Stimulated activated CD4-positive, alpha-beta T cell treated with anti-CD3 and anti-CD28 coated beads, Interleukin-15, amount 100 ng/mL, for 48 hours (primary cell): ENCODE measurements around the gene TSSK6.
A peak's percentile ranks its signal among the peaks of the same experiment; 100 is the strongest.

Source experiments
- DNase-seq, 2 donors: peaks; one replicate each; pipeline ENCODE4 v3.0.0-alpha.2; 2020; ENCODE audit warnings: low read depth in 2 of 2

Gene TSSK6

DNA sequence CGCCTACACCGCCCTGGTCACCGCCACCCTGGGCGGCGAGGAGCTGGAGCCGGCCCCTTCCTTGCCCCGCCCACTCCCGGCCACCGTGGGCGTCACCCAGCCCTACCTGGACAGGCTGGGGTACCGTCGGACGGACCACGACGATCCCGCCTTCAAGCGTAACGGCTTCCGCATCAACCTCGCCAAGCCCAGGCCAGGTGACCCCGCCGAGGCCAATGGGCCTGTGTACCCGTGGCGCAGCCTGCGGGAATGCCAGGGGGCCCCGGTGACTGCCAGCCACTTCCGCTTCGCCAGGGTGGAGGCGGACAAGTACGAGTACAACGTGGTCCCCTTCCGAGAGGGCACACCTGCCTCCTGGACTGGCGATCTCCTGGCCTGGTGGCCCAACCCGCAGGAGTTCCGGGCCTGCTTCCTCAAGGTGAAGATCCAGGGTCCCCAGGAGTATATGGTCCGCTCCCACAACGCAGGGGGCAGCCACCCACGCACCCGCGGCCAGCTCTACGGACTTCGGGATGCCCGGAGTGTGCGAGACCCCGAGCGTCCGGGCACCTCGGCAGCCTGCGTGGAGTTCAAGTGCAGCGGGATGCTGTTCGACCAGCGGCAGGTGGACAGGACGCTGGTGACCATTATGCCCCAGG, 29.7 kb upstream of the TSSK6 start:
- DNase-seq: no peak

- no peak for DNase-seq
Observed at GRCh38 chr19:19544257-19544953, 29.1 kb upstream of the TSSK6 start.

DNA sequence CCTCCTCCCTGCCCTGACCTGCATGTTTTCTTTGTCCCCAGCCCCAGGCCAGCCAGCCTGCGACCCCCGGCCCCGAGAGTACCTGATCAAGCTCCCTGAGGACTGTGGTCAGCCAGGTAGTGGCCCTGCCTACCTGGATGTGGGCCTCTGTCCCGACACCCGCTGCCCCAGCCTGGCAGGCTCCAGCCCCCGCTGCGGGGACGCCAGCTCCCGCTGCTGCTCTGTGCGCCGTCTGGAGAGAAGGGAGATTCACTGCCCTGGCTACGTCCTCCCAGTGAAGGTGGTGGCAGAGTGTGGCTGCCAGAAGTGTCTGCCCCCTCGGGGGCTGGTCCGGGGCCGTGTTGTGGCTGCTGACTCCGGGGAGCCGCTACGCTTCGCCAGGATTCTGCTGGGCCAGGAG, 28.3 kb upstream of the TSSK6 start:
- no peak for DNase-seq

DNA sequence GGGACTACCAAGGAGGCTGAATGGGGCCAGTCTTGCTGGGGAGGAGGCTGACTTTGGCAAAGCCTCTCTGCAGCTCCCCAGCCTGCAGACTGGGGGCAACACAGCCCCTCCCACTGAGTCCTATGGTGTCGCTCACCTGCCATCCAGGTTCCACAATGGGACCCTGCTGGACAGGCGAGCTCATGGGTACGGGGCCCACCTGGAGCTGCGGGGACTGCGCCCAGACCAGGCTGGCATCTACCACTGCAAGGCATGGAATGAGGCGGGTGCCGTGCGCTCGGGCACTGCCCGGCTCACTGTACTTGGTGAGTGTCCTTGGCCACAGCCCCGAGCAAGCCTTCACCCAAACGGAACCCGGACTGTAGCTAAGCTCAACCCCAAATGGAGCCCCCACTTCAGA, 27.8 kb upstream of the TSSK6 start:
- DNase-seq: no peak

GRCh38 chr19:19542507-19542906, 27.2 kb upstream of the TSSK6 start:
- no peak for DNase-seq

GRCh38 chr19:19541616-19542015, 26.3 kb upstream of the TSSK6 start:
- DNase-seq: no peak

DNA sequence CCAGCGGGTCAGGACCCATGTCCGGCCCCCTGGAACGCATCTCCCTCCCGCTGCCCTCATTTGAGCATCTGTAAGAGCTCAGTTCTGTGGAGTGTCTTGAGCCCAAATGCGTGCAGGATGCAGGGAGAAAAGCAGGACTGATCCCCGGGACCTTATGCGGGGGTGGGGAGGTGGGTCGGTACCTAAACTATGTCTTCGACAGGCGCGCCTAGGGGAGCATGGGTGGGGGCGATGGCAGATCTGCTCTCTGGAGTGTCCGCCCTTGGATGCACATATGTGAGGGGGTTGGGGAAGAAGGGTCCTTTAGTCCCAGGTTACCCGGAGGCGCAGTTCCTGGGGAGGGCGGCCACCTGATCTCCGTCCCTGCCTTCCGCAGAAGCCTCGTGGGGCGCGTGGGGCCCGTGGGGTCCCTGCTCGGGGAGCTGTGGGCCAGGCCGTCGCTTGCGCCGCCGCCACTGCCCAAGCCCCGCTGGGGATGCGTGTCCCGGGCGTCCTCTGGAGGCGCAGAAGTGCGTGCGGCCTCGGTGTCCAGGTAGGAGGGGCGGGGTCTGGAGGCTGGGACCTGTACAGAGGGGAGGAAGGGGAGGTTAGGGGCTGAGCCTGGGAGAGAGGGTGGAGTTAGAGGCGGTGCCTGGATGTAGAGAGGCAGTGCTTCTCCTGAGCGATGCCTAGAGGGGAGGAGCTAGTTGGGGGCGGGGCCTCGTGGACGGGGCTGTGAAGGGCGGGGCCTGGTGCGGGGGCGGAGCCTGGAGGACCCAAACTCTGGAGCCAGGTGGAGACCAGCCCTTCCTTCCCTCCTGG, 25.6 kb upstream of the TSSK6 start:
- peak; percentile 78 to 85 for DNase-seq

DNA sequence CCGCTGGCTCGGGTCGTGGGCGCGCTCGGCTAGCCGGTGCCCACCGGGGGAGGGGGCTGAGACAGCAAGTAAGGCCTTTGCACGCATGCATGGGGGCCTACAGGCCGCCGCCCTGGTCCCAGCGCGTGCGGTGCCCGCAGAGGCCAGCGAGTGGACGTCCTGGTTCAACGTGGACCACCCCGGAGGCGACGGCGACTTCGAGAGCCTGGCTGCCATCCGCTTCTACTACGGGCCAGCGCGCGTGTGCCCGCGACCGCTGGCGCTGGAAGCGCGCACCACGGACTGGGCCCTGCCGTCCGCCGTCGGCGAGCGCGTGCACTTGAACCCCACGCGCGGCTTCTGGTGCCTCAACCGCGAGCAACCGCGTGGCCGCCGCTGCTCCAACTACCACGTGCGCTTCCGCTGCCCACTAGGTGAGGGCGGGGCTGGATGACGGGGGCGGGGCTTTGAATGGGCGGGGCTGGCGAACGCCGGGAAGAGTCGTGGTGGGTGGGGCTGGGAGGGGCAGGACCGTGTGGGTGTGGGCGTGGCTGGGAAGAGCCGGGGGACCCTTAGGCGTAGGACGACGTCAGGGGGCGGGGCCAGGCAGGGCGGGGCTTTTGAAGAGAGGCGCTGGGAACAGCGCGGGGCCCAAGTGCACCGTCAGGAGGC, 24.8 kb upstream of the TSSK6 start:
- peak; percentile 75 to 78 for DNase-seq

GRCh38 chr19:19539698-19540063, 24.3 kb upstream of the TSSK6 start:
- DNase-seq: no peak

DNA sequence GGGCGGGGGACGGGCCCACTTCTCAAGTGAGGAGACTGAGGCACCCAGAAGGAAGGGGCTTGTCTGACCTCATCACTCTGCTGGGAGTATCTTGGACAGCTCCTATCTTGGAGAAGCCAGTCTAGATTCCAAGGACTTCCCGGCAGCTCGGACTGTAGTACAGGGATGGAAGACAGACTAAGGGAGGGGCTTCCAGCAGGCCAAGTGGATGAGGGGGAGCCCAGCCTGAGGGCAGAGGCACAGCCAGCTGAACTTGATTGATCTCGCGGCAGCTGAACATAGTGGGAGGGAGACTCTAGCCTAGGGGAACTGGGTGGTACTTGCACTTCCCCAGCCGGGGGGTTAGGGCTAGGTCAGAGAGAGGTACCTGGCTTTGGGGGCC, 23.4 kb upstream of the TSSK6 start:
- DNase-seq: no peak

GRCh38 chr19:19538061-19538784, 22.9 kb upstream of the TSSK6 start, which contains the start of gene CILP2:
TSS of gene CILP2 (plus strand) at chr19:19538265. CDS start at chr19:19538350, 85 bp downstream.
- DNase-seq: no peak

DNA sequence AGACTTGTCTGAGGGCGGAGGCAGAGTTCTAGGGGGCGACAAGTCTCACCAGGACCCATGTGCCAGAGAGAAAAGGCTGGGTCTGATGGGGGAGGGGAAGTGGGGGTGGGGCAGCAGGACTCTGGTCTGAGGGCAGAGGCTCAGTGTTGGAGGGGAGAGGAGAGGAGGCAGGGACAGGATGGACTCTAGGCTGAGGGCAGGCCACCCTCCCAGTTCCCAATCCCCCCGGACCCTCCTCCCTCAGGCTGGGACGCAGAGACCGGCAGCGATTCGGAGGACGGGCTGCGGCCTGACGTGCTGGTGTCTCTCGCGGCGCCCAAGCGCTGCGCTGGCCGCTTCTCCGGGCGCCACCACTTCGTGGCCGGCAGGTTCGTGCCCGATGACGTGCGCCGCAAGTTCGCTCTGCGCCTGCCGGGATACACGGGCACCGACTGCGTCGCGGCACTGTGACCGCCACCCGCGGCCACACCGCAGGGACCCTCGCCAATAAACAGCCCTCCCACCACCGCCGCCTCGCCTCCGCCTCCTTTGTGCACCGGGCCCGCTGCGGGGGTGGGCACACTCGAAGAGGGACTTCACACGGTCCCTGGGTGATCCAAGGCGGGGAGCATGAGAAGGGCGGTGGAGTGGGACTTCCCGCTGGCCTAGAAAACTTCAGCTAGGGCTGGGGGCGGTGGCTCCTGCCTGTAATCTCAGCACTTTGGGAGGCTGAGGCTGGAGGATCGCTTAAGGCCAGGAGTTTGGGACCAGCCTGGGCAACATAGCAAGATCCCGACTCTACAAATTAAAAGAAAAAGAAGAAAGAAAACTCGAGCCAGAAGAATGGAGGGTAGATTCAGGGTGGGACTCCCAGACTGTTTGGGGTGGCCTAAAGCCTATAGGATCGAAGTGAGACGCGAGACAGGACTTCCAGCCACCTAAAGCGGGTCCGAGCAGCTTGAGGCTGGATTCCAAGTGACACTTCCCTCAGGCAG, 22.0 kb upstream of the TSSK6 start:
- no peak for DNase-seq

GRCh38 chr19:19535311-19536191, 20.2 kb upstream of the TSSK6 start:
- DNase-seq: no peak

DNA sequence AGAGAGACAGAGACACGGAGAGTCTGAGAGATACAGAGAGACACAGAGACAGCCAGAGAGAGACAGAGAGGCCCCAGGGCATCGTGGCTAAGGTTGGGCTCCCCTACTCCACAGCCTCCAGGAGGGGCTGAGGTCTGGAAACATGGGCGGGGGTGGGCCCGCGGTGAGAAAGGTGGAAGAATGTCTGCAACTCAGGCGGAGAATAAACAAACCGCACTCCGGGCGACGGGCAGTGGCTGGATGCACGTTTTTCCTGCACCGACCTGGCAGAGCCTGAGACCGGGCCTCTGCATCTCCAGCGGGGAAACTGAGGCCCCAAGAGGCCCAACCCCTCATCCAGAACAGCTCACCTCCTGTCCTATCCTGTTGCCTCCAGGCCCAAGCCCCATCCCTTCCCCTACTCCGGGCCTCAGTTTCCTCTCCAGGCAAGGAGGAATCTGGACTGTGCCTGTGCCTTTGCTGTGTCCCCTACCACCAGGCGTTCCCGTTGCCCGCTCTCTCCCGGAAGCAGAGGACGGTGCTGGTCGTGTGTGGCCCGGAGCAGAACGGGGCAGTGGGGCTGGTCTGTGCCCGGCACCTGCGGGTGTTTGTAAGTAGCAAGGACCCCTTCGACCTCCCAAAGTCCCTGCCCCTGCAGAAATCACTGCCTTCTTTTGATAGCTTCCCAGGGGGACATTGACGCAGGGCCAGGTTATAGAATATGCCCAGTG, 19.4 kb upstream of the TSSK6 start:
- no peak for DNase-seq

DNA sequence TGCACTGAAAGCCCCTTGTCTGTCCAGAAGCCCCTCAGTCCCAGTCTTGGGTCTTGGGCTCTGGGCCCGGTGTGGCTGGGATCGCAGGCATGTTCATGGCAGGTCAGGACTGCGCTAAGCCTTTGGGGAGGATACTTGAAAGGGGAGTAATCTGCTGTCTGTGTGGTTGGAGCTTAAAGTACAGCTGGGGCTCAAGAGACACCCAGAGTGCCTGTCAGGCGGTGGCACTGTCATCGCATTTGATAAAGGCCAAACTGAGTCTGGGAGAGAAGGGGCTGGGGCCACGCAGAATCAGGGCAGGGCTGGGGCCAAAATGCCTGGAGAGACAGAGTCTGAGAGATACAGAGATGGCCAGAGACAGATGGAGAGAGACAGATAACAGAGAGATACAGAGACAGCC, 18.5 kb upstream of the TSSK6 start:
- DNase-seq: no peak

- DNase-seq: no peak
Observed at GRCh38 chr19:19532806-19533701, 17.7 kb upstream of the TSSK6 start.

DNA sequence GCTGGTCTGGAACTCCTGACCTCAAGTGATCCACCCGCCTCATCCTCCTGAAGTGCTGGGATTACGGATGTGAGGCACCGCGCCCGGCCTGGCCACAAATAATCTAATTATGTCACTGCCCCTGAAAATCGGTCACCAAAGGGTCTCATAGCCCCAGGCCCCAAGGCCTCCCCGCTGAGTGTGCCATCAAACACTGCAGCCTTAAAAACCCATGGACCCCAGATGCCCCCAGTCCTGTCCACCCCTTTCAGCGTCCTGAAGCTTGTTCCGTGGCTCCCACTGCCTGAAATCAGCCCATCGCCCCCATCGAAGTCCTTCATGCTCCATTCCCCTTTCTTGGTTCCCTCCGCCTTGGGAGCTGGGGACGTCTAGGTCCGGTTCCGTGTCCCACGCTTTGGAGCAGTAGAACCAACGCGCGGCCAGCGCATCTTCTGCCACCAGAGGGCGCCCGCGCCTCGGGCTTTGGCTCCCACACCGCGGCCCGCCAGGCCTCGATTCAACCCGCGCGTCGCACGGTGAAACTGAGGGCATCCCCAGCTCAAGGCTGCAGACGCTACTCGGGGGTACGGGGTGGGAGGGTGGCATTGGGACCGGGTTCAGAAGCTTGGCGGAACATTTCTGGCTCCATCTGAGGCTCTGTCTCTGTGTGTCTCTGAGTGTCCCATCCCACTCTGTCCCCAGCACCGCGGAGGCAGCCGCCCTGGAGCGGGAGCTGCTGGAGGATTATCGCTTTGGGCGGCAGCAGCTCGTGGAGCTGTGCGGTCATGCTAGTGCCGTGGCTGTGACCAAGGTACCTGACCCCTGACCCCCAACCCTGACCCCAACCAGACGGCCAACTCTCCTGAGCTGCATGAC, 16.8 kb upstream of the TSSK6 start:
- peak; percentile 55 to 80 for DNase-seq
